GM18520 (cell line): Measurements from ENCODE around the gene MDM2.
A peak's percentile ranks its signal among the peaks of the same experiment; 100 is the strongest.
"Not testable (repeated sequence)": the region's sequence is repeated elsewhere in the genome, so short reads cannot be mapped to it uniquely, and the experiment has no call there.

Source experiments
- ATAC-seq: cut with Tn5 transposase; IDR thresholded peaks from one replicate; pipeline ENCODE4 v1.9.1; 2021; ENCODE audit not compliant: unreplicated experiment

MDM2 gene

GRCh38 chr12:68785823-68786222 lies 22.2 kb upstream of the MDM2 start:
- no peak for ATAC-seq

- ATAC-seq: no peak
Measured at GRCh38 chr12:68786929-68787328, 21.0 kb upstream of the MDM2 start.

GRCh38 chr12:68788554-68789143 lies 19.3 kb upstream of the MDM2 start:
- ATAC-seq: no peak

- no peak for ATAC-seq
Measured at GRCh38 chr12:68789144-68789878, 18.7 kb upstream of the MDM2 start.

GRCh38 chr12:68790081-68790951 lies 17.7 kb upstream of the MDM2 start:
- no peak for ATAC-seq

- no peak for ATAC-seq
Measured at GRCh38 chr12:68790952-68791234, 17.1 kb upstream of the MDM2 start.

GRCh38 chr12:68791897-68792481 lies 16.0 kb upstream of the MDM2 start:
- ATAC-seq: no peak

- ATAC-seq: peak; percentile 82
Measured at GRCh38 chr12:68792952-68793351, 15.0 kb upstream of the MDM2 start.

- no peak for ATAC-seq
Measured at GRCh38 chr12:68793436-68793835, 14.5 kb upstream of the MDM2 start.

- ATAC-seq: no peak
Measured at GRCh38 chr12:68793975-68794652, 13.9 kb upstream of the MDM2 start.

GRCh38 chr12:68794653-68795251 lies 13.2 kb upstream of the MDM2 start:
- no peak for ATAC-seq

GRCh38 chr12:68796399-68796798 lies 11.6 kb upstream of the MDM2 start:
- ATAC-seq: no peak

- no peak for ATAC-seq
Measured at GRCh38 chr12:68798882-68799234, 9.1 kb upstream of the MDM2 start.

- no peak for ATAC-seq
Measured at GRCh38 chr12:68800294-68800693, 7.7 kb upstream of the MDM2 start.

- ATAC-seq: not testable (repeated sequence)
Measured at GRCh38 chr12:68801124-68801523, 6.9 kb upstream of the MDM2 start.

- not testable (repeated sequence) for ATAC-seq
Measured at GRCh38 chr12:68802372-68802745, 5.6 kb upstream of the MDM2 start.

- ATAC-seq: not testable (repeated sequence)
Measured at GRCh38 chr12:68802911-68803651, 4.9 kb upstream of the MDM2 start.

- no peak for ATAC-seq
Measured at GRCh38 chr12:68803948-68804656, 3.9 kb upstream of the MDM2 start.
